DMS79 treated with DMSO at 0.1 percent for 48 hours (cell line): Measurements from ENCODE around the gene SNAPC3.
A peak's percentile ranks its signal among the peaks of the same experiment; 100 is the strongest.

Source experiments
- DNase-seq: peaks from one replicate; lab custom pipeline; 2025; lab: John Stamatoyannopoulos, UW

Gene SNAPC3

DNA sequence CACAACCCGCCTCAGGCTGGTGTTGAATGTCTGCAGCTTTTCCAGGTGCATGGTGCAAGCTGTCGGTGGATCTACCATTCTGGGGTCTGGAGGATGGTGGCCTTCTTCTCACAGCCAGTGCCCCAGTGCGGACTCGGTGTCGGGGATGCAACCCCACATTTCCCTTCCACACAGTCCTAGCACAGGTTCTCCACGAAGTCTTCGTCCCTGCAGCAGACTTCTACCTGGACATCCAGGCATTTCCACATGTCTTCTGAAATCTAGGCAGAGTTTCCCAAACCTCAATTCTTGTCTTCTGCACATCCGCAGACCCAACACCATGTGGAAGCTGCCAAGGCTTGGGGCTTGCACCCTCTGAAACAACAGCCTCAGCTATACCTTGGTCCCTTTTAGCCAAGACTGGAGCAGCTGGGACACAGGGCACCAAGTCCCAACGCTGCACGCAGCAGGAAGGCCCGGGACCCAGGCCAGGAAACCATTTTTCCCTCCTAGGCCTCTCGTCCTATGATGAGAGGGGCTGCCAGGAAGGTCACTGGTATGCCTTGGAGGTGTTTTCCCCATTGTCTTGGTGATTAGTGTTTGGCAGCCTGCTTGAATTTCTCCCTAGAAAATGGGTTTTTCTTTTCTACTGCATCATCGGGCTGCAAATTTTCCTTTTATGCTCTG, 69.9 kb downstream of the SNAPC3 start:
- no peak for DNase-seq

DNA sequence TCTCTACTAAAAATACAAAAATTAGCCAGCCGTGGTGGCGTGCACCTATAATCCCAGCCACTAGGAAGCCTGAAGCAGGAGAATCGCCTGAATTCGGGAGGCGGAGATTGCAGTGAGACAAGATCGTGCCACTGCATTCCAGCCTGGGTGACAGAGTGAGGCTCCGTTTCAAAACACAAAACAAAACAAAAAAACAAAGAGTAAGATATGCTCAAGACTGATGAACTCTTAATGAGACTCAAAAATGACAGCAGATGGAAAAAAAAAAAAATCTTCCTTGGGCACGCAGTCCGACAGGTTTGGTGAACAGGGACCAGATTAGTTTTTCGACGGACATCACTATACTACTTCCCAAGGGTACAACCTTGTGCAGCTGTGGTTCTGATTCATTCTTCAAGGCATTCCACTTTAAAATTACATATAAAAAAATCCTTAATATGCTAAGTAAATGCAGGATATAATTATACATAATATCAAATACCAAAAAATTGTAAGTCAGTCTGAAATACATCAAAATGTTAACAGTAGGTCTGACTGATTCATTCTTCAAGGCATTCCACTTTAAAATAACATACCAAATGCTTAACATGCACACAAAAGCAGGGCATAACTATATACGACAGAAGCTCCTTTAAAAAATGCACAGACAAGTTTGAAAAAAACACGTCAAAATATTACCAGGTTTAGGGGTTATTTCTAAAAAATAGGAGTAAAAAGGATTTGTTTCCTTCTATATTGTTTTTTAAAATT, 75.7 kb downstream of the SNAPC3 start:
- DNase-seq: no peak

DNA sequence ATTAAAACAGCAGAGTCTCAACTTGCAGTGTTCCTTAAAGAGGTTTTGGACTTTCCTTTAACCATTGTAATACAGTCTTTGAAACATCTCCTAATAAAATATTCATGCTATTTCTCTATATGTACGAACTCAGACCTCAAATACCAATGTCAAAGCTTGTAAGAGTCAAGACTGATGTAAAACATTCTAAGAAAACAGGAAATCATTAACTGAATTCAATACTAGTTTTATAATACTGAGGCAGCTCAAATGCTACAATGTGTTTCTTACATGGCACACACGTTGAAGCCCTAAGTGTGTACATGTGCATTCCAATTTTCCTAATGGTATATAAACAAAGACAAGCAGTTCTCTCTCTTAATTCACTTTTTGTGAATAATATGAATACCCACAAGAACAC, 76.5 kb downstream of the SNAPC3 start:
- no peak for DNase-seq

DNA sequence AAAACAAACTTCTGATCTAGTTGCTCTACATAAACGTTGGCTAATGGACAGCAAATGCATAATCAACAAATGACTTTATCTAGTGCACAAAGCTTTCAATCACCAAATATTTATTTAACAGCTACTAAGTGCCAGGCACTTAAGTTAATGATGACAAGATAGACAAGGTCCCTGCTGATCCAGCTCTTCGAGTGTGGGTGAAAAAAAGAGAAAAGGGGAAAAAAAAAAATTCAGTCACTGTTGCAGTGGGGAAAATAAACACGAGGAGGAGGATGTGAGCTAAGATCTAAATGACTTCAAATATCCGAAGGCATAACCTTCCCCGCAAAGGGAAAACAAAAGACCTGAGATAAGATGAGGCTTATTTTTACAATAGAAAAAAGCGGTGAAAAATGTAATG, 78.5 kb downstream of the SNAPC3 start:
- DNase-seq: no peak

DNA sequence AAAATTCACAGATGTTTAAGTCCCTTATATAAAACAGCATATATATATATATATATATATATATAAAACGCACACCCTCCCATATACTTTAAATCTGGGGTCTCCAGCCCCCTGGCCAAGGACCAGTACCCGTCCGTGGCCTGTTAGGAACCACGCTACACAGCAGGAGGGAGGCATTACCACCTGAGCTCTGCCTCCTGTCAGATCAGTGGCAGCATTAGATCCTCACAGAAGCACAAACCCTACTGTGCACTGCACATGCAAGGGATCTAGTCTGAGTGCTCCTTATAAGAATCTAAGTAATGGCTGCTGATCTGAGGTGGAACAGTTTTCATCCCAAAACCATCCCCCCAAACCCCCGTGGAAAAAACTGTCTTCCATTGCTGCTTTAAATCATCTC, 79.1 kb downstream of the SNAPC3 start:
- no peak for DNase-seq

DNA sequence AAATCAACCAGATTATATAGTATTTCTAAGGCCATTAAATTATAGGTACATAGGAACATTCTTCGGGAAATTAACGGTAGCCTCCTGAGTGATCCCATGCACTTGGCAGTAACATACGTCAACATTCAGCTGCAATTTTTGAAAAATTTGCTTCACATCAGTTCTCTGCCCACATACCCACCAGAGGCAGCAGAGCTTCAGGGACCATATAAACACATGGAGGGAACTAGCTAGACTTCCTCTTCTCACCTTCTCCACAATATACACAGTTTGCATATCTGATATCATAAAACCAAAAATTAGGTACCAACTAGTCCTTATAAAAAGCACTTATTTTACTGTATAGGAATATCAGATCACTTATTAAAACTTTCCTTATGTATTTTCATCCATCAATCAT, 83.2 kb downstream of the SNAPC3 start:
- no peak for DNase-seq

DNA sequence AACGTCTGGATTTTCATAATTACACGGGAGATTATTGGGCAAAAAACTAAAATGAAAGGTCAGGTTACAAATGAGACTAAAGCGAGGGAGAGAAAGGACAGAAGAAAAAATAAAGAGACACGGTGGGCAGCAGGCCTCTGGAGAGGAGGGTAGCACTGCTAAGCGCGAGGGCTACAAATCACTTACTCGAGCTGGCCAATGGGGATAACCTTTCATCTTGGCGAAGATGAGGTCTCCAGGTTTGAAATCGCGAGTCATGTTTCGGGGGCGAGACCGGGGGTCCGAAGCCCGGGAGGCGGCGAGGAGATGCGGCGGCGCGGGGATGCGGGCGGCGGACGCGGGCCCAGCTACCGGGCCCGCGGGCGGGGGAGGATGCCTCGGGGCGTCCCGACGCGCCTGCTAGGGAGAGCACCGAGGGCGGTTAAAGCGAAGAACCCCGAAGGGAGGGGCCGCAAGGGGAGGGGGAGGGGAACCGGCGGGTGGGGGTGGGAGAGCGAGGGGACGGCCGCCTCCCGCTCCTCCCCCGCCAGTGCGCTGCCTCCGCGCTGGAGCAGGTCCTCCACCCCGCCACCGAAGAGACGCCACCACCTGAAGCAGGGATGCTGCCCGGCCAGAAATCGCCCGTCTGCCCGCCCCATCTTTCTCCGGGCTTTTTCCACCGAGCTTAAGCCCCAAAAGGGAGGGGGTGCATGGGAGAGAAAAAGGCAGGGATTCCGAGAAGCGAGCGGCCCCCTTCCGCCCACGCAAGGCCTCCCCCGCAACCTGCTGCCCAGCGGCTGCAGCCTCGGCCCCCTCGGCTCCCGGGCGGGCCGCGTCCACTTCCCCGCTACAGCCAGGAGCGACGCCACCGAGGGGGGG, 87.5 kb downstream of the SNAPC3 start:
- peak; percentile 25 for DNase-seq

DNA sequence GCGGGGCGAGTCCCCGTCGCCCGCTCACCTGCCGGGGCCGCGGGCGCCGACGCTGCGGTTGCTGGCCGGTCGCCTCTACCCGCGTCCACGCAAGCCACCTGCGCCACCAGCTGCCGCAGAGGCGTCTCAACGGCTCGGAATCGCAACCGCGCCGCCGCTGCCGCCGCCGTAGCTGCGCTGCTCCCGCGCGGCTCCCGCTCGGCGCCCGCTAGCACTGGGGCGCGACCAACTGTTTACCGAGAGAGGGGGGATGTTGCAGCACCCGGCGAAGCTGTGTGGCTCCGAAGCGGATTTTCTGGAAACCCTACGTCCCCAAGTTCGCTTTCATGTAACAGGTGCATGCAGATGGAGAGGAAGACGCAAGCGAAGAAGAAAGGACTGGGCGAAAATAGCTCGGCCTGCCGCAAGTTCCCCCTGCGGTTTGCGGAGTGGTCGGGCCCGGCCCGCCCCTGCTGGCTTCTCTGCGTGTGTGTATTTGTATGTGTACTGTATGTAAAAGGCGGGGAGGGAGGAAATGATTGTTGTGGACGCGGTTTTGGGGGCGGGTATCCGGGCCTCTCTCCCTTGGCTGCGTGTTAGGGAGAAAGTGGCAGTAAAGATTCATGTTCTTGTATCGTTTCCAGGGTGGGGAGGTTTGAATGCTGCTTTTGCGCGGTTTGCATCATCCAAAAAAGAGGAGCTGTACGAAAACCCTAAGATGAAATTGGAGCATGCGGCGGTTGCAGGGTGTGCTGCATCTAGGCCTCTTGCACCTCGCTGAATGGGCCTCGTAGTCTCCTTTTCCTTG, 88.3 kb downstream of the SNAPC3 start, which contains the start of gene PSIP1:
TSS of gene PSIP1 (minus strand) at position 182 of the 787 bp plus-strand sequence. CDS start 782 bp downstream, outside the sequence.
- peak; percentile 93 for DNase-seq
